ENCODE measurements around the gene EXOC6B. TPM values are rescaled to one million over a fixed set of nuclear protein-coding genes. Genes with fewer than 3 reads are reported as not detected.

Gene EXOC6B
- total RNA-seq, 1 experiment from 2014 or later: 34.3 TPM

GRCh38 chr2:72395096-72395495, 430.7 kb downstream of the EXOC6B start:
- H3K36me3 ChIP-seq (ENCODE audit: low read depth): no peaks in the 10 kb centered on the region
- ChIA-PET POLR2A (ENCODE audit: unreplicated experiment) (no interaction called here), CTCF (no interaction called here)
- no peaks in the 10 kb centered on the region for H4K20me1 ChIP-seq (ENCODE audit: insufficient read depth)
- no peak overlapping the region for H3K4me2 ChIP-seq
- no peak for DNase-seq
- H3K27me3 ChIP-seq (ENCODE audit: insufficient read depth, low read depth): no peaks in the 10 kb centered on the region
- no peak overlapping the region for H2AFZ ChIP-seq
- H3K9me2 ChIP-seq (ENCODE audit: insufficient read depth): no peaks in the 10 kb centered on the region
- BruUV-seq (replicated peaks): no TSS peak
- no peaks in the 10 kb centered on the region for H3K79me2 ChIP-seq (ENCODE audit: low read depth)
- intact Hi-C loops (cut with micrococcal nuclease; ENCODE audit: unreplicated experiment): no loop called here
- H3K9me3 ChIP-seq (ENCODE audit: insufficient read depth, low read depth): peaks cover 3% of the 10 kb centered on the region; the same call in 1 of the 2 replicates
- no peaks in the 10 kb centered on the region for H3K4me1 ChIP-seq (replicated peaks; ENCODE audit: insufficient read depth)
- H3K4me3 ChIP-seq: no peak overlapping the region
- H3K27ac ChIP-seq: no peak overlapping the region
- TF ChIP-seq CTCF (conservative IDR thresholded peaks at IDR 0.05) (no peak), EZH2 (IDR thresholded peaks at IDR 0.05; ENCODE audit: low read depth) (no peak)
- no peaks in the 10 kb centered on the region for H3F3A ChIP-seq (ENCODE audit: insufficient read depth, low read depth)

GRCh38 chr2:72394541-72395070, 431.2 kb downstream of the EXOC6B start:
- Histone ChIP-seq H3K4me3 (no peak overlapping the region), H4K20me1 (ENCODE audit: insufficient read depth) (no peaks in the 10 kb centered on the region), H3K27me3 (ENCODE audit: insufficient read depth, low read depth) (no peaks in the 10 kb centered on the region), H3F3A (ENCODE audit: insufficient read depth, low read depth) (no peaks in the 10 kb centered on the region), H3K4me2 (no peak overlapping the region), H3K9me2 (ENCODE audit: insufficient read depth) (no peaks in the 10 kb centered on the region), H3K79me2 (ENCODE audit: low read depth) (no peaks in the 10 kb centered on the region), H3K27ac (no peak overlapping the region), H2AFZ (no peak overlapping the region), H3K36me3 (ENCODE audit: low read depth) (no peaks in the 10 kb centered on the region), H3K9me3 (ENCODE audit: insufficient read depth, low read depth) (no peaks in the 10 kb centered on the region), H3K4me1 (replicated peaks; ENCODE audit: insufficient read depth) (no peaks in the 10 kb centered on the region)
- CTCF ChIA-PET: no interaction called here
- TF ChIP-seq EZH2 (IDR thresholded peaks at IDR 0.05; ENCODE audit: low read depth): no peak
- TF ChIP-seq CTCF (conservative IDR thresholded peaks at IDR 0.05): no peak
- POLR2A ChIA-PET (ENCODE audit: unreplicated experiment): no interaction called here
- no peak for DNase-seq
- BruUV-seq (replicated peaks): no TSS peak
- intact Hi-C loops (cut with micrococcal nuclease; ENCODE audit: unreplicated experiment): no loop called here

GRCh38 chr2:72389447-72389846, 436.4 kb downstream of the EXOC6B start:
- Histone ChIP-seq H3K9me3 (ENCODE audit: insufficient read depth, low read depth) (no peaks in the 10 kb centered on the region), H3K4me1 (replicated peaks; ENCODE audit: insufficient read depth) (no peaks in the 10 kb centered on the region), H4K20me1 (ENCODE audit: insufficient read depth) (no peaks in the 10 kb centered on the region), H3K79me2 (ENCODE audit: low read depth) (no peaks in the 10 kb centered on the region), H3F3A (ENCODE audit: insufficient read depth, low read depth) (no peaks in the 10 kb centered on the region), H3K9me2 (ENCODE audit: insufficient read depth) (no peaks in the 10 kb centered on the region), H3K27ac (no peak overlapping the region), H3K4me2 (no peak overlapping the region), H3K27me3 (ENCODE audit: insufficient read depth, low read depth) (no peaks in the 10 kb centered on the region), H3K4me3 (no peak overlapping the region), H2AFZ (no peak overlapping the region), H3K36me3 (ENCODE audit: low read depth) (no peaks in the 10 kb centered on the region)
- intact Hi-C loops (cut with micrococcal nuclease; ENCODE audit: unreplicated experiment): no loop called here
- POLR2A ChIA-PET (ENCODE audit: unreplicated experiment): no interaction called here
- CTCF ChIA-PET: no interaction called here
- TF ChIP-seq CTCF (conservative IDR thresholded peaks at IDR 0.05) (no peak), EZH2 (IDR thresholded peaks at IDR 0.05; ENCODE audit: low read depth) (no peak)
- BruUV-seq (replicated peaks): no TSS peak
- no peak for DNase-seq
